WTC11 (cell line): Measurements from ENCODE around the gene ZFAND3. TPM values are rescaled to one million over a fixed set of nuclear protein-coding genes. Genes with fewer than 3 reads are reported as not detected.

ENCODE experiments used
- ATAC-seq: fragments of 200-7000 bp; cut with Tn5 transposase; 2 replicates; pipeline ENCODE4 v1.10.0; 2021; ENCODE audit warnings: mild to moderate bottlenecking, moderate library complexity
- CTCF ChIA-PET: fragments of 300-600 bp; sonication (Branson Sonifier 250); formaldehyde crosslinking; loops from one replicate; lab custom pipeline; 2021; ENCODE audit warnings: antibody characterized with exemption; lab: Charles Lee
- POLR2A ChIA-PET: fragments of 350-600 bp; sonication (Branson Sonifier 250); formaldehyde crosslinking; loops from one replicate; lab custom pipeline; 2021; ENCODE audit warnings: antibody characterized with exemption; lab: Charles Lee
- DNase-seq: peaks from one replicate; pipeline ENCODE4 v3.0.0; 2021; ENCODE audit warnings: low spot score
- H3K27ac Mint-ChIP-seq: 2 replicates; pipeline ENCODE4 v1.8.0; 2021; ENCODE audit warnings: mixed read lengths
- H3K27me3 Mint-ChIP-seq: 2 replicates; pipeline ENCODE4 v1.8.0; 2021; ENCODE audit warnings: low read depth, mild to moderate bottlenecking, moderate library complexity, mixed read lengths
- H3K36me3 Mint-ChIP-seq: 2 replicates; pipeline ENCODE4 v1.8.0; 2021; ENCODE audit warnings: mixed read lengths
- H3K4me1 Mint-ChIP-seq: 2 replicates; pipeline ENCODE4 v1.8.0; 2022; ENCODE audit warnings: mixed read lengths
- H3K4me3 Mint-ChIP-seq: 2 replicates; pipeline ENCODE4 v1.8.0; 2021; ENCODE audit warnings: mild to moderate bottlenecking, moderate library complexity, mixed read lengths
- H3K9me3 Mint-ChIP-seq: 2 replicates; pipeline ENCODE4 v1.8.0; 2021; ENCODE audit warnings: mixed read lengths
- CREB1 ChIP-seq: sonication (generic); formaldehyde crosslinking; IDR thresholded peaks from 2 replicates; pipeline ENCODE4 v1.8.0; 2023; ENCODE audit warnings: mild to moderate bottlenecking, missing genetic modification reagents
- E2F5 ChIP-seq: sonication (generic); formaldehyde crosslinking; IDR thresholded peaks from 2 replicates; pipeline ENCODE4 v1.8.1; 2022; ENCODE audit warnings: mild to moderate bottlenecking, moderate library complexity, missing genetic modification reagents
- GTF2I ChIP-seq: fragments of 250-450 bp; sonication (Bioruptor Pico); conservative IDR thresholded peaks from 2 replicates; pipeline ENCODE4 v1.4.0; 2021; ENCODE audit warnings: mild to moderate bottlenecking
- JAZF1 ChIP-seq: fragments of 250-450 bp; sonication (Bioruptor Pico); IDR thresholded peaks from 2 replicates; pipeline ENCODE4 v1.9.0; 2021; ENCODE audit warnings: moderate library complexity, mild to moderate bottlenecking, inconsistent platforms
- NFE2L1 ChIP-seq: sonication (generic); formaldehyde crosslinking; IDR thresholded peaks from 2 replicates; pipeline ENCODE4 v1.8.1; 2023; ENCODE audit warnings: missing genetic modification reagents
- NFYB ChIP-seq: sonication (generic); formaldehyde crosslinking; conservative IDR thresholded peaks from 2 replicates; pipeline ENCODE4 v1.8.0; 2022; ENCODE audit warnings: low read depth, missing genetic modification reagents
- OVOL2 ChIP-seq: fragments of 250-450 bp; sonication (Bioruptor Pico); IDR thresholded peaks from 2 replicates; pipeline ENCODE4 v1.9.0; 2021; ENCODE audit warnings: mild to moderate bottlenecking, borderline replicate concordance
- PRRX2 ChIP-seq: fragments of 250-450 bp; sonication (Bioruptor Pico); IDR thresholded peaks from 2 replicates; pipeline ENCODE4 v1.8.0; 2021; ENCODE audit warnings: mild to moderate bottlenecking
- RELA ChIP-seq: sonication (generic); formaldehyde crosslinking; IDR thresholded peaks from 2 replicates; pipeline ENCODE4 v1.8.1; 2022; ENCODE audit warnings: missing genetic modification reagents, mild to moderate bottlenecking, borderline replicate concordance
- RORB ChIP-seq: fragments of 250-450 bp; sonication (Bioruptor Pico); IDR thresholded peaks from 2 replicates; pipeline ENCODE4 v1.9.0; 2021; ENCODE audit warnings: mild to moderate bottlenecking
- SMAD3 ChIP-seq: sonication (generic); formaldehyde crosslinking; IDR thresholded peaks from 2 replicates; pipeline ENCODE4 v1.8.0; 2022; ENCODE audit warnings: missing genetic modification reagents, mild to moderate bottlenecking, borderline replicate concordance
- TEAD1 ChIP-seq: sonication (generic); formaldehyde crosslinking; IDR thresholded peaks from 2 replicates; pipeline ENCODE4 v1.8.0; 2022; ENCODE audit warnings: mild to moderate bottlenecking, missing genetic modification reagents
- TP53 ChIP-seq: sonication (generic); formaldehyde crosslinking; IDR thresholded peaks from 2 replicates; pipeline ENCODE4 v1.8.1; 2023; ENCODE audit warnings: mild to moderate bottlenecking, missing genetic modification reagents
- ZBTB21 ChIP-seq: sonication (generic); formaldehyde crosslinking; IDR thresholded peaks from 2 replicates; pipeline ENCODE4 v1.8.1; 2023; ENCODE audit warnings: mild to moderate bottlenecking, missing genetic modification reagents, borderline replicate concordance
- ZNF138 ChIP-seq: sonication (generic); formaldehyde crosslinking; conservative IDR thresholded peaks from 2 replicates; pipeline ENCODE4 v1.8.1; 2022; ENCODE audit warnings: mild to moderate bottlenecking, moderate library complexity, missing genetic modification reagents
- total RNA-seq: library from RNA; stranded (reverse); gene quantifications from 3 replicates; pipeline ENCODE4 v1.2.3, GENCODE V29; 2021
- TF ChIP-seq, protein P1 (sequence below): fragments of 250-450 bp; sonication (Bioruptor Pico); IDR thresholded peaks from 2 replicates; pipeline ENCODE4 v1.8.0; 2021; ENCODE audit warnings: mild to moderate bottlenecking
- TF ChIP-seq, protein P2 (sequence below): fragments of 250-450 bp; sonication (Bioruptor Pico); IDR thresholded peaks from 2 replicates; pipeline ENCODE4 v2.1.2; 2022; ENCODE audit warnings: mild to moderate bottlenecking, moderate library complexity
- TF ChIP-seq, protein P3 (sequence below): sonication (generic); formaldehyde crosslinking; IDR thresholded peaks from 2 replicates; pipeline ENCODE4 v1.8.0; 2022; ENCODE audit warnings: mild to moderate bottlenecking, missing genetic modification reagents
- TF ChIP-seq, protein P4 (sequence below): sonication (generic); formaldehyde crosslinking; IDR thresholded peaks from 2 replicates; pipeline ENCODE4 v1.8.1; 2023; ENCODE audit warnings: mild to moderate bottlenecking, missing genetic modification reagents
- TF ChIP-seq, protein P5 (sequence below): sonication (generic); formaldehyde crosslinking; IDR thresholded peaks from 2 replicates; pipeline ENCODE4 v1.8.0; 2023; ENCODE audit warnings: missing genetic modification reagents, mild to moderate bottlenecking, borderline replicate concordance

The ZFAND3 gene
- total RNA-seq, 1 experiment from 2014 or later = 50.3 TPM

DNA sequence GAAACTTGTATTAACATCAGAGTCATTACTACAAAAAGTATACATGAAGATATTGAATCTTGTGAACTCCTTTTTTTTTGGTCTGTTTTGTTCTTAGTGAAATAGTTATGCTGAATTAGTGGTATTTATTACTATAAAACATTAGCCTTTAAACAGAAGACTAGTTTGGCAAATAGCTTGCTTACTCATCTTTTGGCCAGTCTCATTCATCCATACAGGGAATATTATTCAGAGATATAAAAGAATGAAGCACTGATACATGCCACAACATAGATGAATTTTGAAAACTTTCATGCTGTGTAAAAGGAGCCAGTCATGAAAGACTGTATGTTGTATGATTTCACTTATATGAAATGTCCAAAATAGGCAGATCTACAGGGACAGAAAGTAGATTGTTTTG, 205.9 kb downstream of the ZFAND3 start:
- DNase-seq = no peak
- Mint-ChIP-seq H3K27ac (no peak overlapping the region), H3K36me3 (peaks cover 19% of the 10 kb centered on the region), H3K27me3 (no peaks in the 10 kb centered on the region; the same call in 1 of the 2 replicates), H3K9me3 (peaks cover 23% of the 10 kb centered on the region), H3K4me3 (no peak overlapping the region), H3K4me1 (peaks cover 20% of the 10 kb centered on the region)
- CTCF ChIA-PET = no interaction called here
- POLR2A ChIA-PET = interaction anchor here (0.5 kb wide), 1 partner anchor 441 kb away, joined by 5 read pairs; no protein-coding TSS in a partner anchor
- TF ChIP-seq, protein P1, sequence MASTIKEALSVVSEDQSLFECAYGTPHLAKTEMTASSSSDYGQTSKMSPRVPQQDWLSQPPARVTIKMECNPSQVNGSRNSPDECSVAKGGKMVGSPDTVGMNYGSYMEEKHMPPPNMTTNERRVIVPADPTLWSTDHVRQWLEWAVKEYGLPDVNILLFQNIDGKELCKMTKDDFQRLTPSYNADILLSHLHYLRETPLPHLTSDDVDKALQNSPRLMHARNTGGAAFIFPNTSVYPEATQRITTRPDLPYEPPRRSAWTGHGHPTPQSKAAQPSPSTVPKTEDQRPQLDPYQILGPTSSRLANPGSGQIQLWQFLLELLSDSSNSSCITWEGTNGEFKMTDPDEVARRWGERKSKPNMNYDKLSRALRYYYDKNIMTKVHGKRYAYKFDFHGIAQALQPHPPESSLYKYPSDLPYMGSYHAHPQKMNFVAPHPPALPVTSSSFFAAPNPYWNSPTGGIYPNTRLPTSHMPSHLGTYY (CRISPR knock-in tag) = no peak
- TF ChIP-seq NFE2L1 (CRISPR knock-in tag) = no peak
- TF ChIP-seq E2F5 (CRISPR knock-in tag) = no peak
- TF ChIP-seq, protein P2, sequence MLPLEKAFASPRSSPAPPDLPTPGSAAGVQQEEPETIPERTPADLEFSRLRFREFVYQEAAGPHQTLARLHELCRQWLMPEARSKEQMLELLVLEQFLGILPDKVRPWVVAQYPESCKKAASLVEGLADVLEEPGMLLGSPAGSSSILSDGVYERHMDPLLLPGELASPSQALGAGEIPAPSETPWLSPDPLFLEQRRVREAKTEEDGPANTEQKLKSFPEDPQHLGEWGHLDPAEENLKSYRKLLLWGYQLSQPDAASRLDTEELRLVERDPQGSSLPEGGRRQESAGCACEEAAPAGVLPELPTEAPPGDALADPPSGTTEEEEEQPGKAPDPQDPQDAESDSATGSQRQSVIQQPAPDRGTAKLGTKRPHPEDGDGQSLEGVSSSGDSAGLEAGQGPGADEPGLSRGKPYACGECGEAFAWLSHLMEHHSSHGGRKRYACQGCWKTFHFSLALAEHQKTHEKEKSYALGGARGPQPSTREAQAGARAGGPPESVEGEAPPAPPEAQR (CRISPR knock-in tag) = no peak
- TF ChIP-seq, protein P3, sequence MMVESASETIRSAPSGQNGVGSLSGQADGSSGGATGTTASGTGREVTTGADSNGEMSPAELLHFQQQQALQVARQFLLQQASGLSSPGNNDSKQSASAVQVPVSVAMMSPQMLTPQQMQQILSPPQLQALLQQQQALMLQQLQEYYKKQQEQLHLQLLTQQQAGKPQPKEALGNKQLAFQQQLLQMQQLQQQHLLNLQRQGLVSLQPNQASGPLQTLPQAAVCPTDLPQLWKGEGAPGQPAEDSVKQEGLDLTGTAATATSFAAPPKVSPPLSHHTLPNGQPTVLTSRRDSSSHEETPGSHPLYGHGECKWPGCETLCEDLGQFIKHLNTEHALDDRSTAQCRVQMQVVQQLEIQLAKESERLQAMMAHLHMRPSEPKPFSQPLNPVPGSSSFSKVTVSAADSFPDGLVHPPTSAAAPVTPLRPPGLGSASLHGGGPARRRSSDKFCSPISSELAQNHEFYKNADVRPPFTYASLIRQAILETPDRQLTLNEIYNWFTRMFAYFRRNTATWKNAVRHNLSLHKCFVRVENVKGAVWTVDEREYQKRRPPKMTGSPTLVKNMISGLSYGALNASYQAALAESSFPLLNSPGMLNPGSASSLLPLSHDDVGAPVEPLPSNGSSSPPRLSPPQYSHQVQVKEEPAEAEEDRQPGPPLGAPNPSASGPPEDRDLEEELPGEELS = no peak
- no peak for TF ChIP-seq CREB1 (CRISPR knock-in tag)
- TF ChIP-seq TEAD1 (CRISPR knock-in tag) = no peak
- TF ChIP-seq NFYB = no peak
- no peak for TF ChIP-seq OVOL2 (CRISPR knock-in tag)
- TF ChIP-seq PRRX2 (CRISPR knock-in tag) = no peak
- no peak for TF ChIP-seq RELA (CRISPR knock-in tag)
- no peak for TF ChIP-seq ZBTB21 (CRISPR knock-in tag)
- TF ChIP-seq RORB (CRISPR knock-in tag) = no peak
- no peak for TF ChIP-seq SMAD3 (CRISPR knock-in tag)
- TF ChIP-seq ZNF138 (CRISPR knock-in tag) = no peak
- TF ChIP-seq, protein P4, sequence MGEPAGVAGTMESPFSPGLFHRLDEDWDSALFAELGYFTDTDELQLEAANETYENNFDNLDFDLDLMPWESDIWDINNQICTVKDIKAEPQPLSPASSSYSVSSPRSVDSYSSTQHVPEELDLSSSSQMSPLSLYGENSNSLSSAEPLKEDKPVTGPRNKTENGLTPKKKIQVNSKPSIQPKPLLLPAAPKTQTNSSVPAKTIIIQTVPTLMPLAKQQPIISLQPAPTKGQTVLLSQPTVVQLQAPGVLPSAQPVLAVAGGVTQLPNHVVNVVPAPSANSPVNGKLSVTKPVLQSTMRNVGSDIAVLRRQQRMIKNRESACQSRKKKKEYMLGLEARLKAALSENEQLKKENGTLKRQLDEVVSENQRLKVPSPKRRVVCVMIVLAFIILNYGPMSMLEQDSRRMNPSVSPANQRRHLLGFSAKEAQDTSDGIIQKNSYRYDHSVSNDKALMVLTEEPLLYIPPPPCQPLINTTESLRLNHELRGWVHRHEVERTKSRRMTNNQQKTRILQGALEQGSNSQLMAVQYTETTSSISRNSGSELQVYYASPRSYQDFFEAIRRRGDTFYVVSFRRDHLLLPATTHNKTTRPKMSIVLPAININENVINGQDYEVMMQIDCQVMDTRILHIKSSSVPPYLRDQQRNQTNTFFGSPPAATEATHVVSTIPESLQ (CRISPR knock-in tag) = no peak
- no peak for TF ChIP-seq JAZF1 (CRISPR knock-in tag)
- no peak for ATAC-seq

- Mint-ChIP-seq H3K27me3 (no peaks in the 10 kb centered on the region), H3K9me3 (peaks cover 24% of the 10 kb centered on the region), H3K4me1 (peaks cover 27% of the 10 kb centered on the region), H3K4me3 (no peak overlapping the region), H3K27ac (no peak overlapping the region), H3K36me3 (peaks cover 19% of the 10 kb centered on the region)
- CTCF ChIA-PET = interaction anchor here (1.2 to 1.8 kb wide), 2 partner anchors 160 to 466 kb away, joined by 5 to 6 read pairs; no protein-coding TSS in a partner anchor
- no peak for ATAC-seq
- POLR2A ChIA-PET = no interaction called here
- no peak for DNase-seq
- TF ChIP-seq, protein P5, sequence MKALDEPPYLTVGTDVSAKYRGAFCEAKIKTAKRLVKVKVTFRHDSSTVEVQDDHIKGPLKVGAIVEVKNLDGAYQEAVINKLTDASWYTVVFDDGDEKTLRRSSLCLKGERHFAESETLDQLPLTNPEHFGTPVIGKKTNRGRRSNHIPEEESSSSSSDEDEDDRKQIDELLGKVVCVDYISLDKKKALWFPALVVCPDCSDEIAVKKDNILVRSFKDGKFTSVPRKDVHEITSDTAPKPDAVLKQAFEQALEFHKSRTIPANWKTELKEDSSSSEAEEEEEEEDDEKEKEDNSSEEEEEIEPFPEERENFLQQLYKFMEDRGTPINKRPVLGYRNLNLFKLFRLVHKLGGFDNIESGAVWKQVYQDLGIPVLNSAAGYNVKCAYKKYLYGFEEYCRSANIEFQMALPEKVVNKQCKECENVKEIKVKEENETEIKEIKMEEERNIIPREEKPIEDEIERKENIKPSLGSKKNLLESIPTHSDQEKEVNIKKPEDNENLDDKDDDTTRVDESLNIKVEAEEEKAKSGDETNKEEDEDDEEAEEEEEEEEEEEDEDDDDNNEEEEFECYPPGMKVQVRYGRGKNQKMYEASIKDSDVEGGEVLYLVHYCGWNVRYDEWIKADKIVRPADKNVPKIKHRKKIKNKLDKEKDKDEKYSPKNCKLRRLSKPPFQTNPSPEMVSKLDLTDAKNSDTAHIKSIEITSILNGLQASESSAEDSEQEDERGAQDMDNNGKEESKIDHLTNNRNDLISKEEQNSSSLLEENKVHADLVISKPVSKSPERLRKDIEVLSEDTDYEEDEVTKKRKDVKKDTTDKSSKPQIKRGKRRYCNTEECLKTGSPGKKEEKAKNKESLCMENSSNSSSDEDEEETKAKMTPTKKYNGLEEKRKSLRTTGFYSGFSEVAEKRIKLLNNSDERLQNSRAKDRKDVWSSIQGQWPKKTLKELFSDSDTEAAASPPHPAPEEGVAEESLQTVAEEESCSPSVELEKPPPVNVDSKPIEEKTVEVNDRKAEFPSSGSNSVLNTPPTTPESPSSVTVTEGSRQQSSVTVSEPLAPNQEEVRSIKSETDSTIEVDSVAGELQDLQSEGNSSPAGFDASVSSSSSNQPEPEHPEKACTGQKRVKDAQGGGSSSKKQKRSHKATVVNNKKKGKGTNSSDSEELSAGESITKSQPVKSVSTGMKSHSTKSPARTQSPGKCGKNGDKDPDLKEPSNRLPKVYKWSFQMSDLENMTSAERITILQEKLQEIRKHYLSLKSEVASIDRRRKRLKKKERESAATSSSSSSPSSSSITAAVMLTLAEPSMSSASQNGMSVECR (CRISPR knock-in tag) = no peak
- TF ChIP-seq TP53 (CRISPR knock-in tag) (no peak), GTF2I (CRISPR knock-in tag) (no peak)
Measured at GRCh38 chr6:38027685-38028373, 208.3 kb downstream of the ZFAND3 start.
